ENCODE data around the gene CACNA2D3.

The CACNA2D3 gene

DNA sequence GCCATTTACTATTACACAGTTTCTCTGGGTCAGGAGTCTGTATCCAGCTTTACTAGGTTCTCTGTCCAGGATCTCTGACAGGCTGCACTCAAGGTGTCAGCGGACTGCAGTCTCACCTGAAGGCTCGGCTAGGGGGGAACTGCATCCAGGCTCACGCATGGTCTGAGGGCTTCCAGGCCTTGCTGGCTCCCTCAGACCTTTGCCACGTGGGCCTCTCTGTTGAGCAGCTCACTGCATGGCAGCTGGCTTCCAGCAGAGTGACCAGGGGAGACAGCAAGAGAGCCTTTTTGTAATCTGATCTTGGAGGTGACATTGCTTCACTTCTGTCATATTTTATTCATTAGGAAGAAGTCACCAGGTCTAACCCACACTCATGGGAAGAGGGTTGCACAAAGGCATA lies 152.3 kb downstream of the CACNA2D3 start:
- DNase-seq (ENCODE audit: low spot score): no peak

DNA sequence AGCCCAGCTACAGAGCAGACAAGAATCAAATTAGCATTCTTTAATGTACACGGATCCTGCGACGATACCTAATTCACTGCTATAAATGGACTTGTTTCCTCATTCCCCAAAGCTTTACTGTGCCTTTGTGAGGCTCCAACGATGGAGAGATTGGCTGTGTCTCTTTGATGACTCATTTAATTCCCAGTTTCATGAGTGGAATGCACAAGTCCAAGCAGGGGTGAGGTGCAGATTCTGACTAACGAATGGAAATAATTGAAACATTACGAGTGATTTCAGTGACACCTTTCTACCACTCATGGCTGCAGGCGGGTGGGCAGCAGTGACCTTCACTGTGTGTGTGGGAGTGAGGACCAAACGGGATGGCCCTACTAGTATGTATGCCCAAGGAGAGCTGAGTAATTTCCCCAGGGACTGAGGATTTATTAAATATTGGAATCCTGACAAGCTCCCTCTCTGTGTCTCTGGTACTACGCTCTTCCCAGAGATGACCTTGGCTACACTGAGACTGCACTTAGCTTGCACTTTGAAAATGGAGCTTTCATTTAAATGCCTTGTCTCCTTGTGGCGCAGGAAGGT lies 156.7 kb downstream of the CACNA2D3 start:
- DNase-seq (ENCODE audit: low spot score): no peak

DNA sequence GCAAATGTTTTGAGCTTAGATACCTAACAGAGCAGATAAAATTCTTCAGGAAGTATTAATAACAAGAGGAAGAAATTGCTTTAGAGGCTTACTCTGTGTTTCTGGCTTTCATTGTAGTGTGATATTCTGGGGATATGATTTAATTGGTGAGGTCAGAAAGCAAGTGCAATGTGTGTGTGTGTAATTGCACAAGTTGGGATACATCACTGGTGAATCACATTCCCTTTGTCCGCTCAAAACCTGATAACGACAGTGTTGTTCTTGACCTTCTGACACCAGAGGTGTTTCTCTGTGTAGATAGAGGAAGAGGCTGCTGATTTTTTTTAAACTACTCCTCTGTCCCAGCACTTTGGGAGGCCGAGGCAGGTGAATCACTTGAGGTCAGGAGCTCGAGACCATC lies 161.1 kb downstream of the CACNA2D3 start:
- DNase-seq (ENCODE audit: low spot score): no peak

DNA sequence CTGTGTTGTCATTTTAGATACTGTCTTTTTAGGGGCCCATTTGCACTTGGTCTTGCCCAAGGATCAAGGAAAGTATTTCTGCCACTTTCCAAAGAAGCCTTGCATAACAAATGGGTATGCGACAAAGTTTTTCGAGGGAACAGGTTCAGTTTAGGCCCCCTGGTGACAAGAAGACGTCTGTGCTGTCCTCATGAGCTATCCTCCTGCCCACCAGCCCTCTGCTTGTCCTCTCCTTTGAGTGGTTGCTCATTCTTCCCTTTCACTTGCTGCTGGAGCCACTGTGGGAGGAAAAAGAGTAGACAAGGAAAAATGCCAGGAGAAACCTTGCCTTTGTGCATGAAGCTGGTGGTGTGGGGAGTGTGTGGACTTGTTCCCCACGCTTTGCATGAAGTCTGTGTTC lies 171.9 kb downstream of the CACNA2D3 start:
- no peak for DNase-seq (ENCODE audit: low spot score)

DNA sequence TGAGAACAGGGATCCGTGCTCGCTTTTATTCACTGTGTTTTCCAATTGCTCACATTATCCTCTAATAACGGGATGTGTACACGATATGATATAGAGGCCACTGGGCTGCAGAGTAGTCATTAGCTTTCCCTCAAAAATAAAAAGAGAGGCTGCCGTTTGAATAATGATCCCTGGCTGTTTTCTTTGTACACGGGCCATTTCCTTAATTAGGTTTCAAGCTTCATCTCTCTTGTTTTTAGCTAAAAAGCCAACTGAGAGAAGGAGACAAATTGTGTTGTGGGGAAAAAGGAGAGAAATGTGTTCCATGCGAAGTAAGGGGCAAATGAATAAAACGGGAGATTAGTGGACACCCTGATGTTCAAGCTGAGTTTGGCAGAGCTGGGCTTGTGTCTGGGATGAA lies 174.2 kb downstream of the CACNA2D3 start:
- no peak for DNase-seq (ENCODE audit: low spot score)

DNA sequence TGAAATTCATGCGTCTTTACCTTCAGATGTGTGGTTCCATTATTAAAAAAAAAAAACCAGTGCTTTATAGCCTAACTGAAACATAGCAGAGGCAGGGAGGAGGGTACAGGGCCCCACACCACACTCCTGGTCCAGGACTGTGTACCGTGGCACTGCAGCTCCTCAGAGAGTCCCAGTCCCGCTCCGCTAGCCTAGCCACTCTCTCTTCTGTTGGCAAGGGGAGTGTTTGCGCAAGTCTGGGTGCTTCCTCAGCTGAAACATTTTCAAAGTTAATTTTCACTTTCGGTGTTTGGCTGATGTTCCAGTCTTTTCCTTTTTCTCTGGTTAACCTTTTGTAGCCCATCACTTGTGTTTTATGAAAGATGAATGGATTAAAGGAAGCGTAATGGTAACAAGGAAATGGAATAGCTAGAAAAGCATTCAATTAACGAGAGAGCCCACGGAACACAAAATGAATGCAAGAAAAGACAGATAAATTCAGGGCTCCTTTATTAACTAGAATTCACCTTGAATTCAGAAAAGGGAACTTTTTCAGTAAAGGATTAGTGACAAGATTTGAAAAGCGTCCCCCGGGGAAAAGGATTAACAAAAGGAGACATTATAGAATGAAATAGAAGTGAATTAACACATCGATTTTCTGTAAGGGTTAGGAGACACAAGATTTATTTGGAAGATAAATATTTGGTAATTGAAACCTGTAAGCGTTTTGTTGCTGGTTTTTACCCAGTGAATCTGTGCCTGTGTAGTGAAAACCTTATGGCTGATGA lies 177.0 kb downstream of the CACNA2D3 start:
- DNase-seq (ENCODE audit: low spot score): no peak

DNA sequence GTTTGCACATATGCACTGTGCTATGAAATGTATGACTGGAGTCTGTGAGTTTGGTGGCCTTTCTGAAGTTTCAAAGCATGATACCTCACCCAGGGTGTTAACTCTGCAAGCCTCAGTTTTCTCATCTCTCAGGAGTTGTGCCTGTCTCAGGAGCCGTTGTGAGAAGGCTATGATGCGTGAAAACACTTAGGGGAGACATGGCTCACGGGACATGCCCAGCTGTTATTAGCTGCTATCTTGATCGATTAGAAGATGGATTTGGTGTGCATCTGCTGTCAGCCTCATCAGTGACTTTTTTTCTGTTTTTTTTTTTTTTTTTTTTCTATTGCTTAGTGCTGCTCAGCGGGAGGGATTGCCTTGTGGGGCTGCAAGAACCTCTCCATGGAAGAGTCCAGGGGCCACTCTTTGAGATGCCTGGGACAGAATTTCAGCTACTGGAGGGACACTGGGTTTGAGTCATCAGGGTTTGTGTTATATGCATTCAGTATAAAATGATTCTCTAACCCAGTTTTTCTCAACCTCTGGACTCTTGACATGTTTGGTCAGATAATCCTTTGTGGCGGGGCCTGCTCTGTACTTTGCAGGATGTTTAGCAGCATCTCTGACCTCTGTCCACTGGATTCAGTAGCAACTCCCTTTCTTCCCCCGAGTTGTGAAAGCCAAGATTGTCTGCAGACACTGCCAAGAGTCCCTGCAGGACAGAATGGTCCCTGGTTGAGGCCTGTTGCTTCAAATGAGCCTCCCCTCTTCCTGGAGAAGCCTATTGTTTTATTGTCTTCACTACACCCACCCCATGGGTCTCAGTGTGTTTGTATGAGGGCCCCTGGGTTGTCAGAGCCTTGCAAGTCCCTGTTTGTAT lies 181.4 kb downstream of the CACNA2D3 start:
- no peak for DNase-seq (ENCODE audit: low spot score)

DNA sequence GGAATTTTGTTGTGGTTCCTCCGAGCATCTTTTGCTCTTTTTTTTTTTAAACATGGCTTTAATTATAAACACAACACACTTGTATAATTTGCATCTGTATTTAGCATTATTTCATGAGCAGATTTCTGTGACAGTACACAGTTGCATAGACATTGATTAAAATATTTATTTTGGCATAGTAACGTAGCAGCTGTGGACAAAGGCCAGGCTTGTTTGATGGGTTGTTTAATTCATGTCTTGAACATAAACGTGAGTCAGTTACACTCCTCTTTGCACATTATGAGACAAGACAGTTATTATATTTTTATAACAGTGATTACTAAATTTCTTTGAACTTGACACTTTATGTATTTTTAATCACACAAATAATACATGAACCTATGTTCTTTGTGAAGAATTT lies 182.5 kb downstream of the CACNA2D3 start:
- DNase-seq (ENCODE audit: low spot score): no peak

DNA sequence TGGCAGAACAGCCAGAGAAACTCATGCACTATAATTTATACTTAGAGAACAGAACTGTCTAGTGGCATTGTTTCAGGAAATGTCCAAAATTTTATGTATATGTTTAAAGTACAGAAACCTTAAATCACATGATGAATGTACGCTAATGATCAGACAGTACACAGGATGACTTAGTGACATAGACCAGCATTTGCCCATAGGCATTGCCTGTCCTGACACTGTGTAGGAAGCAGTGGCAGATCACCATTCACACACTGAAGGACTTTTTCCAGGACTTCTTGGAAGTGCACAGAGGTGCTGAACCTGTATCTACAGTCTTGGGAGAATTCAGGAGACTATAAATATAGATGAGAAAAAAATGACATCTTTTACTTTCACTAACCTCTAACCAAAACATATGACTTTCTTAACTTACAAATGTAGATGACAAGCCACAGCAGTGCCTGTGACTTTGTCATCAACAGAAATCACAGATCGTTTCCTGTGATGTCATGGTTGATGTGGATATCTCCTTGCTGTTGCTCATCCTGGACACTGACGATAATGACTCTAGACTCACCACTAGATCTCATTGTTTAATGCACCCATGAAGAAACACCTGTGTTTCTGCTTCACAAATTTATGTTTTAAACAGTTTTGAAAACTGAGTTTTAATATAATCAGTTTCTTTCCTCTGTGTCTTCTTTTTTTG lies 183.2 kb downstream of the CACNA2D3 start:
- DNase-seq (ENCODE audit: low spot score): no peak

DNA sequence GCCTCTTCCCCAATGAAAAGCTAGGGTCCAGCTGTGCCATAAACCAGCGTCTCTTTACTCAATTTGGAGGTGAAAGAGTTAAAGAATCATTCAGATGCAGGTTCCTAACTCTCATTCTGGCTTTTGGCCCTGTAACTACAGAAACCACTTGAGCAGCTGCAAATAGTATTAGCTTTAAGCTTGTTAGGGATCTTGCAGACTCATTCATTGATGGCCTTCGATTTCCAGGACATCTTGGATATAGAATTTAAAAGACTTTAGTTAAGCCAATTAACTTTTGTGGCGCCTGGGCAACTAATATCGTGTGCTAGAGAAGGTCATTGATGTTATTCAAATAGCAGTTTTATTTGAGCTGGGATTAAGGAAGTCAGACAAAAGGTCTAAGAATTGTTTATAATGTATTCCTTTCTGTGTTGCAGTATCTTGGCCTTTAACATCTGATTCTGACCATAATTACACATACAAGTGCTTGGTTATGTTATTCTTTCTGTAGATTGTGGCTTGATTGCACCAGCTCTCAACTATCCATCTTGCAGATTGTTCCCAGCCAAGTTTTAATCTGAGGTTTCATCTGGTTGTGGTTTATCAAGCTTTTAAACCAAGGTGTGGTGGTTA lies 185.3 kb downstream of the CACNA2D3 start:
- no peak for DNase-seq (ENCODE audit: low spot score)

DNA sequence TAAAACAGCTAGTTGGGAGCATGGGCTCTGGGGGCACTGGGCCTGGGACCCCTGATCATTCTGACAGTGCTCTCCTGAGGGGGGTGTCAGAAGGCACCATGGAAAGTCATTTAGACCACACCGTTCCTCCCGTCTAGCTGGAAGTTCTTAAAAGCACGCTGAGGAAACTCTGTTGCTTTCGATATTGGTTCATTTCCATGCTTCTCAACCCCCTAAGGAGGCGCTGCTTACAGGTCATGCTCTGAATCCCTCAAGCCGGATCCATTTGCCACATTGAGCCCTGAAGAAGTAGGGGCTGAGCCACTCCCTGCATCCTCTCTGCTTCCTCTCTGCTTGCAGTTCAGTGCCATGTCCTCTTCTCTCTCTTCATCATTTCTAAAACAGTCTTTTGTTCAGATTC lies 187.2 kb downstream of the CACNA2D3 start:
- DNase-seq (ENCODE audit: low spot score): no peak

DNA sequence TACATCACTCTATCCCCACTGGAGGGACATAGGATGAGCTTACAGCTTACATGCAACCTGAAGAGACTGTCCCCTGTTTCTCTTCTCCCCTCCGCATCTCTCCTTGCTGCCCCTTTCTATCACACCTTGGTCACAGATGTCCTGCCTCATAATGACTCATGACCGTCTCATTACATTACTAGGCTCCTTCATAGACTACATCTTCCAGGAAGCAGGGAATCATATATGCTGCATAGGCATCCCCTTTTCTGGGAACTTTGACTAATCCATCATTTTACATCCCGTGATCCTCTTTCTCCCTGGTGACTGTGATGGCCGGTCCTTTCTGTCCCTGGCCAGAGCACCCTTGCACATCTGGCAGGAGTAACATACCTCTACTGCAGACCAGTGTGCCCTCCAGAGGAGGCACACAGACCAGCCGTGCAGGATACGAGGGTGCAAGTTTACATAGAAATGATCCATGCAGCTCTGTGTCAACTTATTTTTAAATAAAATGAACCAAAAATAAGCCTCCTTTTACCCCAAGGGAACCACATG lies 188.9 kb downstream of the CACNA2D3 start:
- DNase-seq (ENCODE audit: low spot score): no peak

DNA sequence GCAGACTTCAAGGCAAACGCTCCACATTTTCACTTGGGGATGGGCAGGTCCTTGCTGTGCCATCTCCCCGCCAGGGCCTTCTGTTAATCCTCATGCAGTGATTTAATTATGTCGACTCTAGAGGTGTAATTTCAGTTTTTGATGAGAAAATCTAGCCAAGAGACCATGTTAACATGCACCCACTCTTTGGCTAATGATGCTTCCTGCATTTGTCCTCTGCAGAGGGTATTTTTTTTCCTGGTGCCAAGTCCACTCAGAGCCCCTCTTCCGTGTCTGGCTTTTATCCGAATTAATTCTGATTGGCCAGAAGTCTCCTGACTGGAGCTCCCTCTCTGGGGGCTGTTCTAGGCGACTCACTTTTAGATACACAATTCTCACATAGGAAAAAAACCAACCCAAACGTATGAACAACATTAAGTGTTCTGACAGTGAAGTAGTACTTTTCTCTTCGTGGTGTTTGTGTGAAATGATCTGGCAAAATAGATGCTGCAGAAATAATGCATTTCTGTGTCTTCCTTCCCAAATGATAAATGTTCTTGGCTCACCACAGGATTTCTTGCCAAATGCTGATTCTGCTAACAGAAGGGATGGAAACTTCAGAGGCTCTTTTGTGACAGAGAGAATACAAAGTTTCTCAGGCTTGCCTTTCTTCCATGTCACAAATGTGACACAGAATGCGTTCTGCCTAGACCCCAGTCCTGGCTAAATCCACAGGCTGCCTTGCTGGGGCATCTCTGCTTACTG lies 190.0 kb downstream of the CACNA2D3 start:
- no peak for DNase-seq (ENCODE audit: low spot score)

DNA sequence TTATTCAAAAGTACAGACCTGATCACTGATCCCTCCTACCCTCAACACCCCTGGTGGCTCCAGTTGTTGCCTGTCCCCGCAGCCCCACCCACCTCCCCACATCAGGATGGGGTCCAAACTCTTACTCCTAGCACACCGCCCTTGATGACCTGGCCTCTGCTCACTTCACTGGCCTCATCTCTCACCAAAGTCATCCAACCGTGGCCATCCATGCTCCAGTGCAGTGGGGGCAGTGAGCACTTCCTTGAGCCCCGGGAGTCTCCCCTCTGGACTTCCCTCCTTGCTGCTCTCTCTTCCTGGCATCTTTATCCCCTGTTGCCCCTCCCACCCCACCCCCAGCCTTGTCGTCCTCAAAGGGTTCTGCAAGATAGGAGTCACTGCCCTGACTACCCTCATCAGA lies 191.1 kb downstream of the CACNA2D3 start:
- no peak for DNase-seq (ENCODE audit: low spot score)

DNA sequence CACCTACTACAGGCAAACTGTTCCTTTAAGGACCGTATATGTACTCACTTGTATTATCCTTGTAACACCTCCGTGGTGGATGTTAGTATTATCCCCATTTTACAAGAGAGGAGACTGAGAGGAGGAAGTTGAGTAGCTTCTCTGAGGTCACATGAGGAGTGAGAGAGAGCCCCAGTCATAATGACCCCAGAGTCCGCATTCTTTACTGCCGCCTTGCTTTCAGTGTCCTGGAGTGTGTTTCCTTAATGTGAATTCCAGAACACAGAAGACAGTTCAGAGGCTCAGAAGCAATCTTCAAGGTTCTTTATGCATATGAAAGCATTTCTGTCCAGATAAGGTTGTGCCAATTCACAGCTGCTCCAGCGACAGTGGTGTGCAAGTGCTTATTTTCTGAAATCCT lies 199.2 kb downstream of the CACNA2D3 start:
- no peak for DNase-seq (ENCODE audit: low spot score)

DNA sequence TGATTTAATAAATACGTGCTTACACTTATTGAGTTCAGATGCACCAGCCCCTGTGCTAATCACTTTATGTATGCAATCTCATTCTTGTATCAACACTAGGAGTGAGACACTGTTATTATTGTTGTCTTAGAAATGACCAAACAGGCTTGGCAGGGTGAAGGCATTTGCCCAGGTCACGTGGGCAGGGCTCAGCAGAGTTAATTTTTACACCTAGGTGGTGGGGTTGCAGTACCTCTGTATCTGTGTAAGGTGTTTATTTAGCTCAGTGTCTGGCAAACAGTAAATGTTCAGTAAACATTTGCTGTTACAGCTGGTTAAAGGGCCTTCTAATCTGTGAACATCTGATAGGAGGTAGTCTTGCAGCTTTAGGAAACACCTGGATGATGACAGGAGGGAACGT lies 200.0 kb downstream of the CACNA2D3 start:
- DNase-seq (ENCODE audit: low spot score): no peak

DNA sequence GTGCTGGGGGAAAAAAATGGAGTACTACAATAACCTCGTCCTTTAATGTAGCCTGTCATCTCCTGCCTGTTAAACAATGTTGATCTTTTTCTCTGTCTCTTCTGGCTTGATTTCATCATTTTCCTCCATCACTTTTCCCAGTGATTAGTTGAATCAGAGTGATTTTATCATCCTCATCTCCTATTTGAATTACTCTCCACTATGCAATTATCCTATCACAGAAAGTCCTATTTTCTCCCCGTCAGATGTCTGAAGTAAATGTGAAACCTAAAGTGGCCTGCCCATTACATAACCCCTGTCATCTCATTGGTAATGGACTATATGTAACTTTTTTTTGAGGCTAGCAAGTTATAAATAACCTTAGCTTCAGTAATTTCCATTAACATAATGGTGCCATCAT lies 201.8 kb downstream of the CACNA2D3 start:
- no peak for DNase-seq (ENCODE audit: low spot score)

DNA sequence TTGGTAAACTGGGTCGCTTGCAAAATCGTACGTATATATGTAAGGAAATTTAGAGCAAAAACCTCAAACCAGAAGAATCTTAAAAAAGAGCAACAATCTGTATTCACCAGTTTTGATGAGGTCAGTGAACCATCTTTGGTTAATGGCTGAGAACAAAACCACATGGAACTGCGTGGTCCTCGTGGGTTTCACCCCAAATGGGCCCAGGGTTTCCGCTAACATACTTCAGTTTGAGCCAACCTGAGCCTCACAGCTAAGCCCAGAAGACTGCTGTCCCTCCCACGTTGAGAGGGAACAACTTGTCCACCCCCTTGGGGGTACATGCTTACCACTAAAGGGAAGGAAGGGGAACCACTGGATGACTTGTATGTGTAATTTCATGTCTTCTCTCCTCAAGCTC lies 204.6 kb downstream of the CACNA2D3 start:
- DNase-seq (ENCODE audit: low spot score): no peak

DNA sequence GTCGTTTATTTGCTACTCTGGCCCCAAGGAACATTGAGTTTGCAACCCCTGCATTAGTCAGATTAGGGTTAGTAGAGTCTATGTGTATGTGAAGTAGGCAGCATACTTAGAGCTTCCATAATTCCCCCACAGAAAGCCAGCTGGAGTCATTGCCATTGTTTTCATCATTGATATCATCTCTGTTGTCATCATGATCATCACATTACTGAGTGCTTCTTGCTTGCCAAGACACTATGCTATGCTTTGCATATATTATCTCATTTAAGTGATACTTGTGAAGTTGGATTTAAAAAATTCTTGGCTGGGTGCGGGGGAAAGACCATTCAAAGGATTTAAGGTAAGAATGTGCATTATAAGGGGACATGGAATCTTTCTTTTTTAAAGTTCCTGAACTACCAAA lies 209.0 kb downstream of the CACNA2D3 start:
- no peak for DNase-seq (ENCODE audit: low spot score)

DNA sequence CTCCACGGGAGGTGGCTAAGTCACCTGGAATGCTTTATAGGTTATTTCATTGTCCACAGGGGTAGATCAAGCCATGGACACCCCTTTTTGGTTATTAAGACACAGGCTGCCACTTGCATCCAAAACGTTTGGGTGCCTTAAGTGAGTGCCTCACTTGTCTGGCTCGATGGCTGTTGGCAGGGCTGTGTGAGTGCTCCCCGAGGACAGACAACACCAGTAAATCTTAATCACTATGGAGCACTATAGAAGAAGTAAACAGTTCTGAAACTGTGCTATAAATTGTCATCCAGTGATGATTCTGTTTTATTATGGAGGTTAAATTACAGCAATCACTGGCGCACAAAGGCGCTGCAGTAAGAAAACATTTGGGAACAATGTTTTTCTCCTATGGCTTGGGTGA lies 215.5 kb downstream of the CACNA2D3 start:
- DNase-seq (ENCODE audit: low spot score): no peak

DNA sequence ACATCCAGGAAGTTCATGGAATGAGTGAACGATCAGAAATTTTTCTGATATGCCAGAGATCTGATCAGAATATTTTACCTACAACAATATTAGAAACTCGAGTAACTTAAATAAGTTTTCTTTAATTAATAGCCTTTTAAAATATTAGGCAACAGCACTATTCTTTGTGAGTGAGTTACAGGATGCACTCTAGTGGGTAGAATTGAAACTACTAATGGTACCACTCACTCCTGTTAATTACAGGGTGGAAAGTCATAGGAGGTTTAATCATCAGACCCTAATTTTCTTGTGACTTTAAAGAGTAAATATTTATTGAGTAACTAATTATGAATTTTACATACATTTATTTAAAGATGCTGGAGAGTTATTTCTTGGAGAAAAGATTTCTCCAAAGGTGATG lies 217.3 kb downstream of the CACNA2D3 start:
- DNase-seq (ENCODE audit: low spot score): no peak

All from CD4-positive, alpha-beta T cell treated with Interleukin-6 at 100 ng/mL for 8 hours (primary cell).